ENCODE measurements around the gene WFIKKN2.

WFIKKN2 gene

GRCh38 chr17:50882851-50883250 lies 47.5 kb downstream of the WFIKKN2 start:
- no peak for DNase-seq

GRCh38 chr17:50883850-50884438 lies 48.6 kb downstream of the WFIKKN2 start:
- no peak for DNase-seq

GRCh38 chr17:50884439-50885311 lies 49.3 kb downstream of the WFIKKN2 start:
- no peak for DNase-seq

GRCh38 chr17:50887705-50888245 lies 52.4 kb downstream of the WFIKKN2 start:
- DNase-seq, result no peak

- no peak for DNase-seq
These were observed 54.2 kb downstream of the WFIKKN2 start for GRCh38 chr17:50889528-50890118.

GRCh38 chr17:50890675-50891516 lies 55.5 kb downstream of the WFIKKN2 start:
- DNase-seq, result no peak

GRCh38 chr17:50891577-50891989 lies 56.2 kb downstream of the WFIKKN2 start:
- DNase-seq, result no peak
